ENCODE measurements around the gene MSI2.

MSI2 gene

DNA sequence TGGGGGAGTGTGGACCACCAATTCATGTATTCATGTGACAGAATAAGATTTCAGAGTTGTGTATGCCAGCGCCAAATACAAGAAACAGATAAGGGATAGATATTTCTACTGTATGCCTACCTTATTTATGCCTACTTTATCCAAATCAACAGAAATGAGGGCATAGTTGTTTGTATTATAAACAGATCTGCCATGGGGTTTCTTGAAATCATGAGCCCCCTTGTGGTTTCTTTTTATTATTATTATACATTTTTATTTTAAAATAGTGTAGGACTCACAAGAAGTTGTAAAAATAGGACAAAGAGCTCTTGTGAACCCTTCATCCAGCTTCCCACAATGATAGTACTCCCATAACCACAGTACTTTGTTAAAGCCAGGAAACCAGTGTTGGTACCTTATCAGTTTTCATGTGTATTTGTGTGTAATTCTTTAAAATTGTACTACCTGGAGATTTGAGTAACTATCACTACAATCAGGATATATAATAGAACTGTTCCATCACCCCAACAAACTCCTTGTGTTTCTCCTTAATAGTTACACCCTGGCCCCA is 259.4 kb downstream of the MSI2 start:
- DNase-seq, result no peak

DNA sequence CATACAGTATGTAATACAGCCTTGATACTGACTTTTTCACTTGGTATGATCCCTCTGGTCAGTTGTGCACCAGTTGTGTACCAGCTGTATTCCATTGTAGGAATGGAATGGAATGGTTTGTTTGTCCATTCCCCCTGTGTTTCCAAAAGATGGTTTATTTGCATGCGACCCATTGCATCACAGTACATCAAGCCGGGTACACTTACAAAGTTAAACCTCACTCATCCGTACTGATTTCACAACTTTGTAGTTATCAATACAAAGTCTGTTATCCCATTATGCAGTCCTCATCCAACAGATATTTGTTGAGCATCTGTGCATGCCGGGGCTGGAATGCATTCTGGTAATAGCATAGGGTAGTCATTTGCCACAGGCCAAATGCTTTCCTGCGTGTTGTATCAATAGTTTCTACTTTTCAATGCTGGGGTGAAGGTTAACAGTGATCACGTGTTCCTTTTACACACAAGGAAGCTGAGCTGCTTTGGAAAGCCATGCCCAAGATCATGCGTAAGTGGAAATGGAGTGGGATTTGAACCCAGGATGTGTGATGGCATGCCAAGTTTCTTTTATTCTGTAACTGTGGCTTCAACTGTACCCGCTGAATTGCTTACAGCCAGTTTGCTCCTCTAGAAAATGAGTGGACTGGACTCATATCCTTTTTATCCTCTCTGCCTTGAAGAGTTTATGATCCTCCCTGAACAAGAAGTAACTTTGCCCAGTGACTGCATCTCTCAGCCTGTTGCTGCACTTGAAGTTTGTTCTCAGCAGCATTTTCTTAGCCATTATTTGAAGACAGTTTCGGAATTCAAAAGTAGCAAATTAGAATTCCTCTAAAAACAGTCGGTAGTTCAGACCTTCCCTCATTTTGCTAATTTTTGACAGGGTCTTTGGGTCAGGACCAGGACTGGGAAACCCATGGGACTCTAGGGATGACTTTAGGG is 260.2 kb downstream of the MSI2 start:
- DNase-seq, result no peak

DNA sequence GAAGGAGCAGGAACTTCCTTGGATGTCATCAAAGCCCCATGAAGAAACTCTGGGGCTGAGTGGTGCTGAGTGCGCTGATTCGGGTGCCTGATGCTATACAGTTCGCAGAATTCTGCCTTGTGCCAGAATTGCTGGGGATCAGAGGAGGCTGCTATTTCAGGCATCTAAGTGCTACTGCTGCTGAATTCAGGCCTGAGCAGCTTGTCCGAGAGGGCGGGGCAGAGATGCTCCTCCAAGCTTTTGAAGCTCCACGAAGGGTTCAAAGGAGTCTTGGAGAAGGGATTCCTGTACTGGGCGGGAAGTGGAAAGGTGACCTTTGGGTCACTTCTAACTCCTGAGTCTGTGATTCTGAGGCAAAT is 260.9 kb downstream of the MSI2 start:
- DNase-seq, result no peak

DNA sequence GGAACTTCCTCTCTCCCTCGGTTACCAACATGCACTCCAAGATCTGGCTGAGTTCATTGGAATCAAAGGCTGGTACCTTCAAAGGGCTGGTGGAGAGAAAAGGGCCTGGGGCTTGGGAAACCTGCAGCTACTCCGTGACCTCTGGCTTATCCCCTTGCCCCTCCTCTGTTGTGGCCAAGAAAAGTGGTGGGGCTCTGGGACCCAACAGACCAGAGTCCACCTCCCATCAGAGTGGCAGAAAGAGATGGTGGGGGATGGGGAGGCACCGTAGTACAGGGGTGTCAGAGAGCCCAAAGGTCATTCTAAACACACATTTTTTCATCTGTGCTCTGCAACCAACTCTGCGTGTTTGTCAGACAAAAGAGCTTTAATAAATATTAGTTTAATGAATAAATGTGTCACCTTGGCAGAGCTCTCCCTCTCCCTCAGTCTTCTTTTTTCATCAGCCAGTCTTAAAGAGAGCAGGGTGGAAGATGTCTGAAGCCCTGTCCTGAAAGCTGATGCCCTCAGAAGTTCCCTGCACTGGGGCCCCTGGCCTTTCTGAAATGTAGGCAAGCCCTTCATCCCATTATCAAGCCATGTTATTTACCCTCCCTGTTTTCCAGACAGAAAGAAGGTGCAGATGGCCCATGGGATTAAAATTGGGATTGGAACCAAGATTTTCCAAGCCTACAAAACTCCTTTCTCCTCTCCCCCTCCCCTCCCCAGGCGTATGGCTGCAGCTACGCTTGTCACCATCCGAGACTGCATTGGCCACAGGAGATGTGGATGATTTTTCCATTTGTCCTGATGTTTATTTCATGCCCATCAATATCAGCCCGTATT is 261.5 kb downstream of the MSI2 start:
- no peak for DNase-seq

DNA sequence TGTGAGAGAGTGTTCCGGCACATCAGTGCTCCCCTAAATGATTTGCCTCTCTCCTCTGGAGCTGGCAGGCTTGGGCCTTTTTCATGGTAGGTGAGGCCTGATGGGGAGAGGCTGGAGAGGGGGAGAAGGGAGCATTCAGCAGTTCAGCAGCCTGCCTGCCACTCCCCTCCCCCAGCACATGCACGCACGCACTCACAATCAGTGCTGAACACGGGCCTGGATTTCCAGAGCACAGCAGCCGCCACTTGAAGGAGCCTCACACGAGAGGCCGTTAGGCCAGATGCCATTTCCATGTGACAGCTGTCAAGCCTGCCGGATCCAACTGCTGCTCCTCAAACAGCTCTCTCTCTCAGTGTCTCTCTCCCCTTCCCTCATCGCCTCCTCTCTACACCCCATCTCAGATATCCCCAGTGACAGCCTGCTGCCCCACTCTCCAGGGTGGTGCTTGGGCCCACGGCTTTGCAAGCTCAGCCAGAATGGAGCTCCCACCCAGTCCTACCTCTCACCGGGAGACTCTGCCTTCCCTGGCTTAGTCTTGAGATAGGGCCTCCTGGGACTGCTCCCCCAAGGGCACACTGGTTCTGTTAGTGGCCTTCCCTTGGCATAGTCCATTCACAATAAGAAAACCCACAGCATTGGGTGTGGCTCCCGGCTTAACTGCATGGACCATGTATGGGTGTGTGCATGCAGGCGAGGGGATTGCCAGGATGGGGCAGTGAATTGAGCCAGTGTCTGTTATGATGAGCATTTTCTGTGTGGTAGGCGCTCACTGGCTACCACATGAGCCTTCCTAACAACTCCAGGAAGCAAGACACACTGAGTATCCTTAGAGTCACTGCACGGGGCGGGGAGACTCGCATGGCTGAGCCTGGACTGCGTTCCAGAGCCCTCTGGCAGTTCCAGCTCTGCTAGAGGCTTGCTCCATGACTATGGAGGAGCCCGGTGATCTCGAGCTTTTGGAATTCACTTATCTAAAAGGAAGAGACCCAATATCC is 262.6 kb downstream of the MSI2 start:
- no peak for DNase-seq

DNA sequence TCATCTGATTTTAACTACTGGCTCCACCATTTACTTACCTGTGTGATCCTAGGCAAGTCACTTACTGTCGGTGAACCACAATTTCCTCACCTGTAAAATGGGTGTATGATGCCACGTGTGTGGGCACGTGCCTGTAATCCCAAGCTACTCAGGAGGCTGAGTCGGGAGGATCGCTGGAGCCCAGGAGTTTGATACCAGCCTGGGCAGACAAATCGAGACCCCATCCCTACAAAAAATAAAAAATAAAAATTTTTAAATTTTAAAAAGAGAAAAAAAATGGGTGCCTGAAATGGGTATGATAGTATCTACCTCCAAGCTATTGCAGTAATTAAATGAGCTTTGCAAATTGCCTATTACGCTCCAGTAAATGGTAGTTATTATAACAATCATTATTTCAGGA is 263.5 kb downstream of the MSI2 start:
- DNase-seq, result no peak

DNA sequence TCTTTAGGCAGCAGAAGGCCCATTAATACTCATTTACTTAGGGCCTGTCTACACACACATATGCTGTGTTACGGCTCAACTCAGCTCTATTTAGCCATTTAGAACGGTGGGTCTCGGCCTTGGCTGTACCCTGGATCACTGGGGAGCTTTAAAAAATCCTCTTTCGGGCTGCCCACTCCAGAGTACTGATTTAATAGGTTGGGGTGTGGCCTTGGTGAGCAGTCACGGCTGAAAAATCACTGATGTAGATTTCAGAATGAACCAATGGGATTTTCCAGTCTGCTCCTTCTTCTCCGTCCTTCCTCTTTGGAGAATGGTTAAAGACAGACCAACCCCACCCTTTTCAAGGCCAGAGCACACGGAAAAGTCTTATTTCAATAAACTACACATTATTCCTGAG is 265.3 kb downstream of the MSI2 start:
- no peak for DNase-seq

DNA sequence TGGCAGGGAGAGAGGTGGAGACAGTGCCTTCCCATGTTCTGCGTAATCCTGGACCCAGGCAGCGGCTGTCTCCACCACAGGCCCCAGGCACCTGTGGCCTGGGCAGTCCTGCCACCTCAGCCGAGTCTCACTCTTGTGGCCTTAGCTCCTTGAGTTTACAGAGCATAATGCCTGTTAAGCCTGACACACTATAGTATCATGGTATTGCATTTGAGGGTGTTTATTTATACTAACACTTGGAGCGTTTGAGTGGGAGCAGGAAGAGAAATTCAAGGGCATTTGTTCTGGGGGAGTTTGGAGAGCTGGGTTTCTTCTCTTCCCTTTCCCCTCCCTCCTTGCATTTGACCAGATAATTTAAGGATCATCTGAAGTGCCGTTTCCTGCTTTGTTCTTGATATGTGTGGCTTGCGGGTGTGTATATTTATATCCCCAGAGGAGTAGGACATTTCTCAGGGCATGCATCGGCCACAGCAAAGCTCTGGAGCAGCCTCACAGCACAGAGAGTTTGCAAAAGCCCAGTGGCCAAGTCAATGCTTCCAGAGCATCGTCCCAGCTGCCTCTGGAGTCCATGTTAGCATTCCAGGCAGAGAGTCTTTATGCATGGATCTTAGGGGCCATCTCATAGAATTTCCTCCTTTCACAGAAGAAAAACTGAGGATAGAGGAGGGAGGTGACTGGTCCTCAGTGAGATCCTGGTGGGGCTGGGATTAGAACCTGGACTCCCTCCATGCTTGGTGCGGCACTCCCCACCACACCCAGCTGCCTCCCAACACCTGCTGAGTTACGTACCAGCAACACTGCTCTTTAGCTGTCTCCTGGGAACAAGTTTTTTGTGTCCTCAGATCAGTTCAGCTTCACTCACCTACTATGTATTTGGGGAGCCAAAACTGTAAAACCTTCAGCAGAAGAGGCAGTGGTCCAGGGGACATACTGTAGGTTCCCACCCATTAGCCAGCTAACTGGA is 266.0 kb downstream of the MSI2 start:
- no peak for DNase-seq

DNA sequence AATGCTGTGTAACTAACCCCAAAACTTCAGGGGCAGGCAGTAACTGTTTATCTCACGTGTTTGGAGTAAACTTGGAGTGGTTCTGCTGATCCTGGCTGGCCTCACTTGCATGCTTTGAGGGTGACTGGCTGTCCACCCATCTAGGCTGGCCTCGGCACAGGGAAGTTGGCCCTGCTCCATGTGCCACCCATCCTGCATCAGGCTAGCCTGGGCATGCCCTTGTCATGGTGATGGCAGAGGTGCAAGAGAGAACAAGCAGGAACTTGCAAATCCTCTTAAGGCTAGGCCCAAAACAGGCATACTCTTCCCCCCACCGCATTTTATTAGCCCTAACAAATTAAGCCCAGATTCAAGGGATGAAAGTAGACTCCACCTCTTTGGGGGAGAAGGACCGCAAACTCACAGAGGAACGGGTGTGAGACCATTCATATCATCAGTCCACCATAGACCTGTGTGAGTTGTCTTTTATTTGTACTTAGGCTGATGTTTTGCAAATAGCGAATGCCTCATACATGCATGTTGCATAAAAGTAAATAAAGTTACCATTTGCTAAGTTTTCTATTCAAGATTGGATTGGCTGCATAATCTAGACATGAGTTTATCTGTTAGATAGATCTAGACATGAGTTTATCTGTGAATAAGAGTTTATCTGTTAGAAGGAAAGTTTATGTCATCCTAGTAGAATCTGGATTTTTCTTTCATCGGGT is 267.8 kb downstream of the MSI2 start:
- no peak for DNase-seq

DNA sequence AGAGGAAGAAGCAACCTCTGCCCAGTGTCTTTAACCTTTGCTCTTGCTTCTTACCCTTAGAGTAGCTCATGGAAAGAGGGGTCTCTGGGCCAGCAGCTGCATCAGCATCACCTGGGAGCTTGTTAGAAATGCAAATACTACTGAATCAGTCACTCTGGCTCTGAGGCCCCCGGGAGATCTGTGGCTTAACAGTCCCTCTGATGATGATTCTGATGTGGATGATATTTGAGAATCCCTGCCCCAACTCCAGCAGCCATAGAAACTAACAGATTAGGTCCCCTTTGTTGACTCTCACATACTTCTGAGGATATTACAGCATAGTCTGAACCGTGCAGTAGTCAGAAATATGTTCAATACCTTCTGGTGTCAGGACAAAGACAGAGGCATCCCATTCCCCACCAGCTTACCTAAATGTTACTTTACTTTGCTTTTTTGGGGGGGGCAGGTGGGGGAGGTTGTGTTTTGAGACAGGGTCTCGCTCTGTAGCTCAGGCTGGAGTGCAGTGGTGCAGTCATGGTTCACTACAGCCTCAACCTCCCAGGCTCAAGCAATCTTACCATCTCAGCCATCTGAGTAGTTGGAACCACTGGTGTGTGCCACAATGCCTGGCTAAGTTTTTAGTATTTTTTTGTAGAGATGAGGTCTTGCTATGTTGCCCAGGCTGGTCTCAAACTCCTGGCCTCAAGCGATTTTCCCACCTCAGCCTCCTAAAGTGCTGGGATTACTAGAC is 268.7 kb downstream of the MSI2 start:
- no peak for DNase-seq

DNA sequence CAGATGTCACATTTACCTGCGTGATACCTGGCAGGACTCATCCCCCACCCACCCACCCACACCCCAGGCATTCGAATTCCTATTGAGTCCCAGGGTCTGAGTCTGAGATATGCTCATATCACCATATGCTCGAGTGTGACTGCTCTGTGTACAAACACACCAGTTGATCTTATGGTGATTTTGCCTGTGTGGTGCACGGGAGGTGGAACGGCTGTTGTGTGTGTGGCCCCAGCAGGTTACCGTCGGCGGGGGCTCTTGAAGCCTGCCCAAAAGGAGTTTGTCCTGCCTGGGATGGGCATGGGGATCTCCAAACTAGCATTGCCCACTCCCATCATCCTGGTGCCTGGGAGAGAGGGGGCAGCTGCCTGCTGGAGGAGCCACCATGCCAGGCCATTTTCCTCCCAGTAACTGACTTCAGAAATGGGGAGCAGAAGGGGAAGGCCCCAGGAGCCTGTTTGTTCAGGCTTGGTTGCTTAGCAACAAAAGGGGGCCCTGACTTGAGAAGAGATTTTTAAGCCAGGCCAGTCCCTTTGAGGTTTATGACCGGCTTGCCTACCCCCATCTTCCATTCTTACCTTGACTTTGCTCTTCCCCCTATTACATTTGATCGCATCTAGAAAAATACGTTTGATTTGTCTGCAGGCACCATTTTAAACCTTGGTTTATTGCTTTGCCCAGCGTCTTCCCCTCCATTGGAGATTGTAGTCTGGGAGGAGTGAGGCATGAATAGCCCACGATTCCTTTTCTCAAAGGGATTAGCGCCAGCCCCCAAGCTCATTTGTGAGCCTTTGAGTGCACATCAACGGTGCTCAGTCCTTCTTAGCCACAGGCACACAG is 271.1 kb downstream of the MSI2 start:
- DNase-seq, result no peak

DNA sequence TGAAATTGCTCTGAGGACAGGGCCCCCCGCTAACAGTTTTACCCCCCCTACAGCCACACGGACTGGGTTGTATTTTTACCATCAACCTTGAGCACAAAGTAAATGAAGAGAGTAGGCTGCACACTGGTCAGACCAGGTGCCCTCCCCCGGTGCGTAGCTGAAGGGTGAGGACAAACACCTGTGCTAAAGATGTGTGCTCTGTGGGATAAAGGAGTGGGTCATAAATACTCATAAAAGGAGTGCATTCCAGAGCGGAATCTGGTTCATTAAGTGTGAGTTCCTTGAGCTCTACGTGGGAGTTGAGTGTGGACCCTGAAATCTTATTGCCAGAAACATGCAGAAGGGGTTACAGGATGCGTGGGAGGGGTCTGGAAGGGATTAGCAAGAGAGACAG is 271.7 kb downstream of the MSI2 start:
- no peak for DNase-seq

DNA sequence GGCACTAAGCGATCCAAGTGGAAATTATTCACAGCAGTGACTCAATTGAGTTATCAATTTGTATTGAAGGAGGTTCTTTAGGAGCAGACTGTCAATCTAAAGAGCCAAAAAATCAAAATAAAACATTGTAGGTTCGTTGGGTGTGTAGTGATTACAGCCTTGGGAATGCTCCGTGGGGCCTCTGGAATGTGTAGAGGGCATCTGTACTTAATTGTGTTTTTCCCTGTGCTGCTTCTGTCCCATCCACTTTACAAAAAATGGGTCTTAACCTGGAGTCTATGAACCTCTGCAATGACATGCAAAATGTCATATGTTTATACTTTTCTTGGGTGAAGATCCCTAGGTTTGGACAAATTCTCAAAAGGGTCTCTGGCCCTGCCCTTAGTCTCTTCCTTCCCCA is 273.7 kb downstream of the MSI2 start:
- DNase-seq, result no peak

DNA sequence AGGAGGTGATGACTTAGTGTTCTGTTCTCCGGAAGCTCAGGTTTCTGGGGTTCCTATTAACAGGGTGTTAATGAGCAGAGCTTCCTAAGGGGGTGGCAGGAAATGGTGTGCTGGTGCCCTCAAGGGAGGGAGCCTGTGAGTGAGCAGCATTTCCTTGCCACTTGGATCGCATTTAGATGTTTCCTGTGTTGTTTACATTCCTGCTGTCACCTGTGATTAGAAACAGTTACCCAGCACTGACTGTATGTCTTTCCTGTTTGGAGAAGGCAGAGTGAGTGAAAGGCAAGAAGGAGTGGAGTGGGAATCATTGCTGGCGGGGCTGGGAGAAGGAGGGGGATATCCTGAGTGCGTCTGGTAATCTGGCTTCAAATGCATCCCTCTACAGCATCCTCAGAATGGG is 274.2 kb downstream of the MSI2 start:
- no peak for DNase-seq

DNA sequence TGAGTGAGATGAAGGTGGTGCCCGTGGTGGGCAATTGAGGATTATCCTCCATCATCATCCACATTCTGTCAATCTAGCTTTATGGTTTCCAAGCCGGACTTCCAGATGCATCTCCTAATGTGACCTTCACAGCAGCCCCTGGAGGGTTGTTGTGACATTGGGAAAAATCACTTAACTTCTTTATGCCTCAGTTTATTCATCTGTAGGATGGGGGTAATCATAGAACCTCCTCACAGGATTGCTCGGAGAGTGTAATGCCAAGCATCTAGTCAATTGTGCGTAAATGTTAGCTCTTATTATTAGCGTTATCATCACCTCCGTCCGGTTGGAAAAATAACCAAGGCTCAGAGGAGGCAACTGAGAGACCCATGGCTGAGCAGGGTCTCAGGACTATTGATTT is 274.8 kb downstream of the MSI2 start:
- DNase-seq, result no peak

DNA sequence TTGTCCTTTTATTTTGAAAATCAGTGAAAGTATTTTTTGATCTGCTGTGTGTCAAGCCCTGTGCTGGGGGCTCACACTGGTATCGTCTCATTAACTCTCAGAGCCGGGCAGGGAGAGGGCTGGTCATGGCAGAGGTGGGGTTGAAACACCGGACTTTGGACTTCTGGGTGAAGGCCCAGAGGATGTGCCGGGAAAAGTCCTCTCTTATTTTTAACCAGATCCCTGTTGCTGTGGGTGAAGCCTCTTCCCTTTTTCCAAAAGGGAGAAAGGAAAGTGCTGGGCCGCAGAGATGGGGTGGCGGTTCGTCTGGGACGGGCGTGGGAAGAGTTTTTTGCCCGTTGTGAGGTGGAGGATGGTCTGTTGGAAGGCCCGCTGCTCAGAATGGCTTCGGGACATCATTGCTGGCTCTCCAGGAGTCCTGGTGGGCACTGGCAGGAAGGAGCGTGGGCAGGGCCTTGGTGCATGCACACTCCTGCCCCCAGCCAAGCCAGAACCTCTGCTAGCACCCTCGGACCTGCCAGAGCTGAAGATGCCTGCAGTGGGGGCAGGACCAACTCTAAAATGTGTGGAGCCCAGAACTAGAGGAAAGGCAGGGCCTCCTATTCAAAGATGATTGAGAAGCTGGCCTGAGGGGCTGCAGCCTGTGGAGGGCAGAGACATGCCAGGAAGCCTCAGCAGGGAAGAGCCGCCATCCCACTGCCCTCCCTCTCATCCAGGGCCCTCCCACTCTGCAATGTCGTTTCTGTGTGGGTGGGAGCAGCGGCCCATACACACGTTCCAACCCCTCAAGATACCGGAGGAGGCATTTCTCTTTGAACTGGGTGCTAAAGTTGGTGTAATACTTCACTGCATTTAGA is 275.6 kb downstream of the MSI2 start:
- DNase-seq, result no peak

DNA sequence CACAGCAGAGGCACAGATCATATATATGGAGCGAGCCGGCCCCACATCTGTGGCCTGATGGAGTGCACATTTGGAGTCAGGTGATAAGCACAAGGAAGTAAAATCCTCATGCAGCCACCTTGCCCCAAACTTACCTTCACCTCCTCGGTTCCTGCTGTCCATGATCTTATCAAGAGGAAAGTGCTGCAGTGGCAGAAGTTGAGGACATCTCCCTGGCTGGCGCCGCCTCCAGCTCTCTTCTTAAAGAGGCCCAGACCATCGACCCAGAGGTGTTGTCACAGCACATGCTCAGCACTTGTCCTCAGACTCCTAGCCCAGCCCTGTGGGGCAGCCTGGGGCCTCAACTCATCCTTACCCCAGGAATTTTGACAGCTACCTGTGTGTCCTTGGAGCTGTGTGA is 276.2 kb downstream of the MSI2 start:
- DNase-seq, result no peak

DNA sequence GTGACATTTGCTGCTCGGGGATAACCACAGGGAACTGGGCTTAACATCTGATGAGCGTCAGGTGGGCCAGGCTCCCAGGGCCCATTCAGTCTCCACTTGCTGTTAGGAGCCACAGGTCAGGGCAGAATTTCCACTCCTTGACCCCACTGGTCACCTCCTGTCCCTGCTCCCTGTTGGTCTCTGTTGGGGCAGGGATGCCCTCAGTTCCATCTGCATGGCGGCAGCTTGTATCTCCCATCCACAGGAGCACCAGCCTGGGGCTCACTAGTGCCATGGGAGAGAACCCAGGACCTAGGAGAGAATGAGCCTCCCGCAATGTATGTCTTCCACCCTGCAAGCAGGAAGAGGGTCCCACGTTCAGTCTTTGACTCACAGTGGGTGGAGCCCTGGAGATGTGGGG is 276.6 kb downstream of the MSI2 start:
- DNase-seq, result no peak

Data from activated gamma-delta T cell treated with Interleukin-2 at 50 U/mL for 16 hours (primary cell).